ENCODE data around the gene ADSL. TPM values are rescaled to one million over a fixed set of nuclear protein-coding genes. Genes with fewer than 3 reads are reported as not detected.
"Not testable (repeated sequence)": the region's sequence is repeated elsewhere in the genome, so short reads cannot be mapped to it uniquely, and the experiment has no call there.

Gene ADSL
- polyA plus RNA-seq, 1 donor: 83.9 TPM

GRCh38 chr22:40310768-40311120 is 35.6 kb upstream of the ADSL start:
- Histone ChIP-seq H3K4me1 (ENCODE audit: control insufficient read depth, insufficient read depth, low read length) (peaks cover 10% of the 10 kb centered on the region), H3K27me3 (ENCODE audit: control insufficient read depth, insufficient read depth, low read length) (no peaks in the 10 kb centered on the region), H3K4me3 (ENCODE audit: low read length) (no peak overlapping the region), H3K9me3 (ENCODE audit: control insufficient read depth, low read depth, low read length) (no peaks in the 10 kb centered on the region), H3K36me3 (ENCODE audit: control insufficient read depth, insufficient read depth, low read length) (peaks cover 62% of the 10 kb centered on the region), H3K27ac (ENCODE audit: low read length) (peak overlapping the region; percentile 6)
- no peak for DNase-seq
- WGBS (ENCODE audit: insufficient coverage, low lambda C conversion rate): no CpG with 5 or more reads among the region's 5 CpGs

GRCh38 chr22:40311646-40312045 is 34.7 kb upstream of the ADSL start:
- not testable (repeated sequence) for H3K27ac ChIP-seq (ENCODE audit: low read length); H3K27me3 ChIP-seq (ENCODE audit: control insufficient read depth, insufficient read depth, low read length); H3K4me3 ChIP-seq (ENCODE audit: low read length); DNase-seq; H3K9me3 ChIP-seq (ENCODE audit: control insufficient read depth, low read depth, low read length)
- Histone ChIP-seq H3K36me3 (ENCODE audit: control insufficient read depth, insufficient read depth, low read length) (peaks cover 66% of the 10 kb centered on the region), H3K4me1 (ENCODE audit: control insufficient read depth, insufficient read depth, low read length) (peaks cover 10% of the 10 kb centered on the region)
- WGBS (ENCODE audit: insufficient coverage, low lambda C conversion rate): 98% methylated on average over 6 of the region's 12 CpGs

- Histone ChIP-seq H3K4me1 (ENCODE audit: control insufficient read depth, insufficient read depth, low read length) (peaks cover 10% of the 10 kb centered on the region), H3K27ac (ENCODE audit: low read length) (no peak overlapping the region), H3K27me3 (ENCODE audit: control insufficient read depth, insufficient read depth, low read length) (no peaks in the 10 kb centered on the region), H3K9me3 (ENCODE audit: control insufficient read depth, low read depth, low read length) (no peaks in the 10 kb centered on the region), H3K4me3 (ENCODE audit: low read length) (no peak overlapping the region), H3K36me3 (ENCODE audit: control insufficient read depth, insufficient read depth, low read length) (peaks cover 69% of the 10 kb centered on the region)
- 82% methylated on average over 2 of the region's 2 CpGs for whole genome bisulfite sequencing (ENCODE audit: insufficient coverage, low lambda C conversion rate)
- no peak for DNase-seq
These were observed 34.2 kb upstream of the ADSL start for GRCh38 chr22:40312050-40312449.

GRCh38 chr22:40313007-40313406 is 33.3 kb upstream of the ADSL start:
- Histone ChIP-seq H3K4me3 (ENCODE audit: low read length) (no peak overlapping the region), H3K36me3 (ENCODE audit: control insufficient read depth, insufficient read depth, low read length) (peaks cover 68% of the 10 kb centered on the region), H3K9me3 (ENCODE audit: control insufficient read depth, low read depth, low read length) (no peaks in the 10 kb centered on the region), H3K27me3 (ENCODE audit: control insufficient read depth, insufficient read depth, low read length) (no peaks in the 10 kb centered on the region), H3K27ac (ENCODE audit: low read length) (no peak overlapping the region), H3K4me1 (ENCODE audit: control insufficient read depth, insufficient read depth, low read length) (peaks cover 10% of the 10 kb centered on the region)
- WGBS (ENCODE audit: insufficient coverage, low lambda C conversion rate): no CpG with 5 or more reads among the region's 2 CpGs
- peak in 1 of 2 donors; percentile 26 for DNase-seq

- Histone ChIP-seq H3K9me3 (ENCODE audit: control insufficient read depth, low read depth, low read length) (no peaks in the 10 kb centered on the region), H3K27me3 (ENCODE audit: control insufficient read depth, insufficient read depth, low read length) (no peaks in the 10 kb centered on the region), H3K27ac (ENCODE audit: low read length) (no peak overlapping the region), H3K36me3 (ENCODE audit: control insufficient read depth, insufficient read depth, low read length) (peaks cover 59% of the 10 kb centered on the region), H3K4me1 (ENCODE audit: control insufficient read depth, insufficient read depth, low read length) (peaks cover 10% of the 10 kb centered on the region), H3K4me3 (ENCODE audit: low read length) (no peak overlapping the region)
- DNase-seq: no peak
These were observed 32.3 kb upstream of the ADSL start for GRCh38 chr22:40314041-40314440.

- Histone ChIP-seq H3K27ac (ENCODE audit: low read length) (no peak overlapping the region), H3K27me3 (ENCODE audit: control insufficient read depth, insufficient read depth, low read length) (no peaks in the 10 kb centered on the region), H3K9me3 (ENCODE audit: control insufficient read depth, low read depth, low read length) (no peaks in the 10 kb centered on the region), H3K36me3 (ENCODE audit: control insufficient read depth, insufficient read depth, low read length) (peaks cover 60% of the 10 kb centered on the region), H3K4me3 (ENCODE audit: low read length) (no peak overlapping the region), H3K4me1 (ENCODE audit: control insufficient read depth, insufficient read depth, low read length) (no peaks in the 10 kb centered on the region)
- DNase-seq: no peak
These were observed 25.6 kb upstream of the ADSL start for GRCh38 chr22:40320687-40321086.

- H3K4me3 ChIP-seq (ENCODE audit: low read length): no peak overlapping the region
- DNase-seq: no peak
- peaks cover 51% of the 10 kb centered on the region for H3K36me3 ChIP-seq (ENCODE audit: control insufficient read depth, insufficient read depth, low read length)
- 100% methylated on average over 1 of the region's 5 CpGs for WGBS (ENCODE audit: insufficient coverage, low lambda C conversion rate)
- H3K4me1 ChIP-seq (ENCODE audit: control insufficient read depth, insufficient read depth, low read length): no peaks in the 10 kb centered on the region
- no peak overlapping the region for H3K27ac ChIP-seq (ENCODE audit: low read length)
- H3K27me3 ChIP-seq (ENCODE audit: control insufficient read depth, insufficient read depth, low read length): no peaks in the 10 kb centered on the region
- H3K9me3 ChIP-seq (ENCODE audit: control insufficient read depth, low read depth, low read length): no peaks in the 10 kb centered on the region
These were observed 24.3 kb upstream of the ADSL start for GRCh38 chr22:40322021-40322420.

- no peaks in the 10 kb centered on the region for H3K4me1 ChIP-seq (ENCODE audit: control insufficient read depth, insufficient read depth, low read length)
- DNase-seq: no peak
- 83% methylated on average over 1 of the region's 17 CpGs for WGBS (ENCODE audit: insufficient coverage, low lambda C conversion rate)
- H3K27me3 ChIP-seq (ENCODE audit: control insufficient read depth, insufficient read depth, low read length): no peaks in the 10 kb centered on the region
- H3K4me3 ChIP-seq (ENCODE audit: low read length): no peak overlapping the region
- H3K9me3 ChIP-seq (ENCODE audit: control insufficient read depth, low read depth, low read length): no peaks in the 10 kb centered on the region
- H3K36me3 ChIP-seq (ENCODE audit: control insufficient read depth, insufficient read depth, low read length): peaks cover 44% of the 10 kb centered on the region
- H3K27ac ChIP-seq (ENCODE audit: low read length): no peak overlapping the region
These were observed 23.4 kb upstream of the ADSL start for GRCh38 chr22:40322818-40323447.

GRCh38 chr22:40323681-40324171 is 22.6 kb upstream of the ADSL start:
- Histone ChIP-seq H3K27me3 (ENCODE audit: control insufficient read depth, insufficient read depth, low read length) (no peaks in the 10 kb centered on the region), H3K9me3 (ENCODE audit: control insufficient read depth, low read depth, low read length) (no peaks in the 10 kb centered on the region), H3K4me1 (ENCODE audit: control insufficient read depth, insufficient read depth, low read length) (no peaks in the 10 kb centered on the region), H3K36me3 (ENCODE audit: control insufficient read depth, insufficient read depth, low read length) (peaks cover 41% of the 10 kb centered on the region), H3K4me3 (ENCODE audit: low read length) (no peak overlapping the region), H3K27ac (ENCODE audit: low read length) (no peak overlapping the region)
- WGBS (ENCODE audit: insufficient coverage, low lambda C conversion rate): 100% methylated on average over 1 of the region's 8 CpGs
- no peak for DNase-seq

- Histone ChIP-seq H3K36me3 (ENCODE audit: control insufficient read depth, insufficient read depth, low read length) (peaks cover 42% of the 10 kb centered on the region), H3K27ac (ENCODE audit: low read length) (no peak overlapping the region), H3K9me3 (ENCODE audit: control insufficient read depth, low read depth, low read length) (no peaks in the 10 kb centered on the region), H3K4me1 (ENCODE audit: control insufficient read depth, insufficient read depth, low read length) (no peaks in the 10 kb centered on the region), H3K27me3 (ENCODE audit: control insufficient read depth, insufficient read depth, low read length) (no peaks in the 10 kb centered on the region), H3K4me3 (ENCODE audit: low read length) (no peak overlapping the region)
- no peak for DNase-seq
- WGBS (ENCODE audit: insufficient coverage, low lambda C conversion rate): 91% methylated on average over 9 of the region's 19 CpGs
These were observed 21.6 kb upstream of the ADSL start for GRCh38 chr22:40324468-40325305.

GRCh38 chr22:40325315-40325714 is 21.0 kb upstream of the ADSL start:
- no peak overlapping the region for H3K4me3 ChIP-seq (ENCODE audit: low read length)
- no peaks in the 10 kb centered on the region for H3K4me1 ChIP-seq (ENCODE audit: control insufficient read depth, insufficient read depth, low read length)
- no peaks in the 10 kb centered on the region for H3K9me3 ChIP-seq (ENCODE audit: control insufficient read depth, low read depth, low read length)
- no peak for DNase-seq
- H3K27me3 ChIP-seq (ENCODE audit: control insufficient read depth, insufficient read depth, low read length): no peaks in the 10 kb centered on the region
- H3K27ac ChIP-seq (ENCODE audit: low read length): no peak overlapping the region
- peaks cover 42% of the 10 kb centered on the region for H3K36me3 ChIP-seq (ENCODE audit: control insufficient read depth, insufficient read depth, low read length)
- WGBS (ENCODE audit: insufficient coverage, low lambda C conversion rate): no CpG with 5 or more reads among the region's 6 CpGs
